Neural cell (in vitro differentiated cells): Measurements from ENCODE around the gene MAMDC2. TPM values are rescaled to one million over a fixed set of nuclear protein-coding genes. Genes with fewer than 3 reads are reported as not detected.

Experiments used
- H2AFZ ChIP-seq: fragments of 200-600, 300-800 bp; sonication (generic), shearing (Covaris generic); 2 replicates; pipeline ENCODE4 v1.6.0; 2014; ENCODE audit warnings: low read depth, mild to moderate bottlenecking, antibody characterized with exemption, low read length, moderate library complexity
- H3F3A ChIP-seq: fragments of 200-600 bp; shearing (Covaris generic); 2 replicates; pipeline ENCODE4 v1.6.1; 2016; ENCODE audit warnings: mild to moderate bottlenecking, moderate library complexity, mixed read lengths, antibody characterized with exemption, low read length; ENCODE audit not compliant: insufficient read depth, poor library complexity, severe bottlenecking
- H3K27ac ChIP-seq: fragments of 200-600, 300-800 bp; sonication (generic), shearing (Covaris generic); 2 replicates; pipeline ENCODE4 v1.5.1; 2014; ENCODE audit warnings: mild to moderate bottlenecking, low read length, moderate library complexity
- H3K27me3 ChIP-seq: fragments of 300-800, 200-600 bp; sonication (generic), shearing (Covaris generic); 2 replicates; pipeline ENCODE4 v1.6.0; 2014; ENCODE audit warnings: mild to moderate bottlenecking, low read depth, low read length, moderate library complexity; ENCODE audit not compliant: insufficient read depth
- H3K36me3 ChIP-seq: fragments of 300-800, 200-600 bp; sonication (generic), shearing (Covaris generic); 2 replicates; pipeline ENCODE4 v1.5.1; 2014; ENCODE audit warnings: mild to moderate bottlenecking, antibody characterized with exemption, low read length, moderate library complexity; ENCODE audit not compliant: insufficient read depth
- H3K4me2 ChIP-seq: fragments of 300-800, 200-600 bp; sonication (generic), shearing (Covaris generic); 2 replicates; pipeline ENCODE4 v1.6.0; 2014; ENCODE audit warnings: mild to moderate bottlenecking, low read length
- H3K4me3 ChIP-seq: fragments of 300-800, 200-600 bp; sonication (generic), shearing (Covaris generic); 2 replicates; pipeline ENCODE4 v1.5.1; 2014; ENCODE audit warnings: mild to moderate bottlenecking, low read length, moderate library complexity
- H3K79me2 ChIP-seq: fragments of 200-600 bp; shearing (Covaris generic); replicated peaks from 2 replicates; pipeline ENCODE4 v1.6.0; 2014; ENCODE audit warnings: mild to moderate bottlenecking, low read length, moderate library complexity; ENCODE audit not compliant: insufficient read depth
- H3K9ac ChIP-seq: fragments of 300-800, 200-600 bp; sonication (generic), shearing (Covaris generic); 2 replicates; pipeline ENCODE4 v1.6.1; 2016; ENCODE audit warnings: mild to moderate bottlenecking, low read length, mixed read lengths
- H3K9me2 ChIP-seq: fragments of 200-600 bp; shearing (Covaris generic); 2 replicates; pipeline ENCODE4 v1.6.1; 2016; ENCODE audit warnings: mild to moderate bottlenecking, low read length, mixed read lengths; ENCODE audit not compliant: insufficient read depth
- H3K9me3 ChIP-seq: fragments of 200-600, 300-800 bp; sonication (generic), shearing (Covaris generic); 2 replicates; pipeline ENCODE4 v1.6.1; 2016; ENCODE audit warnings: mild to moderate bottlenecking, mixed run types, low read length, moderate library complexity, mixed read lengths
- H4K20me1 ChIP-seq: fragments of 200-600 bp; shearing (Covaris generic); 2 replicates; pipeline ENCODE4 v1.6.1; 2016; ENCODE audit warnings: mild to moderate bottlenecking, mixed run types; ENCODE audit not compliant: insufficient read depth
- EP300 ChIP-seq: fragments of 450-650 bp; conservative IDR thresholded peaks from 2 replicates; pipeline ENCODE4 v1.6.1; 2014; ENCODE audit warnings: antibody characterized with exemption, mild to moderate bottlenecking, moderate library complexity; ENCODE audit not compliant: poor library complexity, severe bottlenecking
- EZH2 ChIP-seq: fragments of 200-600, 300-800 bp; shearing (Covaris generic), sonication (generic); IDR thresholded peaks from 2 replicates; pipeline ENCODE4 v1.6.1; 2014; ENCODE audit warnings: antibody characterized with exemption, low read length, borderline replicate concordance, mild to moderate bottlenecking; ENCODE audit not compliant: insufficient read depth, poor library complexity, severe bottlenecking
- MXI1 ChIP-seq: fragments of 450-650 bp; conservative IDR thresholded peaks from 2 replicates; pipeline ENCODE4 v1.6.1; 2014; ENCODE audit warnings: antibody characterized with exemption, mild to moderate bottlenecking; ENCODE audit not compliant: poor library complexity, severe bottlenecking
- POLR2AphosphoS5 ChIP-seq: IDR thresholded peaks from 2 replicates; pipeline ENCODE4 v1.6.1; 2012
- RAD21 ChIP-seq: fragments of 450-650 bp; conservative IDR thresholded peaks from 2 replicates; pipeline ENCODE4 v1.6.1; 2014; ENCODE audit warnings: antibody characterized with exemption, mild to moderate bottlenecking, moderate library complexity
- SMC3 ChIP-seq: fragments of 450-650 bp; conservative IDR thresholded peaks from 2 replicates; pipeline ENCODE4 v1.6.1; 2014; ENCODE audit warnings: antibody characterized with exemption, mild to moderate bottlenecking, moderate library complexity; ENCODE audit not compliant: poor library complexity
- TAF1 ChIP-seq: IDR thresholded peaks from 2 replicates; pipeline ENCODE4 v1.6.1; 2012; ENCODE audit warnings: low read depth
- polyA plus RNA-seq: library from polyadenylated mRNA; depleted of rRNA; stranded (reverse); fragments of >200 nt; gene quantifications from 2 replicates; pipeline ENCODE4 v1.2.3, GENCODE V29; 2014
- TF ChIP-seq, protein P1 (sequence below): fragments of 450-650 bp; IDR thresholded peaks from 2 replicates; pipeline ENCODE4 v1.5.1; 2014; ENCODE audit warnings: antibody characterized with exemption, mild to moderate bottlenecking, moderate library complexity; ENCODE audit not compliant: poor library complexity, severe bottlenecking
- TF ChIP-seq, protein P2 (sequence below): IDR thresholded peaks from 2 replicates; pipeline ENCODE4 v1.6.1; 2012; ENCODE audit warnings: borderline replicate concordance

MAMDC2 gene
- polyA plus RNA-seq, 1 donor from 2014 or later: 0.30 TPM

DNA sequence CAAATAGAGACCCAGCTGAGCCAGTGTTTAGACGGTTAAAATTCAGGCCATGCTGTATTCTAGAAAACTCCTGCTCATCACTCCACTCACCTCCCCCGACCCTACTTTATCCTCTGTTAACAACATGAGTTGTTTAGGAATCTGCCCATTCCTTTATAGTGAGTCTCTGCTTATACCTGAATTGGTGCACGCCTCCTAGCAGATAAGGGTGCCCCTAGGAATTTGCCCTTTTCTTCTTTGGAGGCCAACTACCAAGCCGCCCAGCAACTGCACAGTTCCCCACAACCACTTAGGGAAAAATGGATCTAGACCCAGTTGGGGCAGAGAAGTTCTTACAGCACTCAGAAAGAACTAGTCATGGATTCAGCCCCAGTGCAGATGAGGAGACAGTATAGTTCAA lies 102.3 kb downstream of the MAMDC2 start:
- Histone ChIP-seq H2AFZ (no peak overlapping the region), H3K4me3 (no peak overlapping the region)
- TF ChIP-seq SMC3 (no peak), EZH2 (no peak), EP300 (no peak), RAD21 (no peak), MXI1 (no peak), POLR2AphosphoS5 (no peak), TAF1 (no peak)
- TF ChIP-seq, protein P1, sequence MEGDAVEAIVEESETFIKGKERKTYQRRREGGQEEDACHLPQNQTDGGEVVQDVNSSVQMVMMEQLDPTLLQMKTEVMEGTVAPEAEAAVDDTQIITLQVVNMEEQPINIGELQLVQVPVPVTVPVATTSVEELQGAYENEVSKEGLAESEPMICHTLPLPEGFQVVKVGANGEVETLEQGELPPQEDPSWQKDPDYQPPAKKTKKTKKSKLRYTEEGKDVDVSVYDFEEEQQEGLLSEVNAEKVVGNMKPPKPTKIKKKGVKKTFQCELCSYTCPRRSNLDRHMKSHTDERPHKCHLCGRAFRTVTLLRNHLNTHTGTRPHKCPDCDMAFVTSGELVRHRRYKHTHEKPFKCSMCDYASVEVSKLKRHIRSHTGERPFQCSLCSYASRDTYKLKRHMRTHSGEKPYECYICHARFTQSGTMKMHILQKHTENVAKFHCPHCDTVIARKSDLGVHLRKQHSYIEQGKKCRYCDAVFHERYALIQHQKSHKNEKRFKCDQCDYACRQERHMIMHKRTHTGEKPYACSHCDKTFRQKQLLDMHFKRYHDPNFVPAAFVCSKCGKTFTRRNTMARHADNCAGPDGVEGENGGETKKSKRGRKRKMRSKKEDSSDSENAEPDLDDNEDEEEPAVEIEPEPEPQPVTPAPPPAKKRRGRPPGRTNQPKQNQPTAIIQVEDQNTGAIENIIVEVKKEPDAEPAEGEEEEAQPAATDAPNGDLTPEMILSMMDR: no peak
- TF ChIP-seq, protein P2, sequence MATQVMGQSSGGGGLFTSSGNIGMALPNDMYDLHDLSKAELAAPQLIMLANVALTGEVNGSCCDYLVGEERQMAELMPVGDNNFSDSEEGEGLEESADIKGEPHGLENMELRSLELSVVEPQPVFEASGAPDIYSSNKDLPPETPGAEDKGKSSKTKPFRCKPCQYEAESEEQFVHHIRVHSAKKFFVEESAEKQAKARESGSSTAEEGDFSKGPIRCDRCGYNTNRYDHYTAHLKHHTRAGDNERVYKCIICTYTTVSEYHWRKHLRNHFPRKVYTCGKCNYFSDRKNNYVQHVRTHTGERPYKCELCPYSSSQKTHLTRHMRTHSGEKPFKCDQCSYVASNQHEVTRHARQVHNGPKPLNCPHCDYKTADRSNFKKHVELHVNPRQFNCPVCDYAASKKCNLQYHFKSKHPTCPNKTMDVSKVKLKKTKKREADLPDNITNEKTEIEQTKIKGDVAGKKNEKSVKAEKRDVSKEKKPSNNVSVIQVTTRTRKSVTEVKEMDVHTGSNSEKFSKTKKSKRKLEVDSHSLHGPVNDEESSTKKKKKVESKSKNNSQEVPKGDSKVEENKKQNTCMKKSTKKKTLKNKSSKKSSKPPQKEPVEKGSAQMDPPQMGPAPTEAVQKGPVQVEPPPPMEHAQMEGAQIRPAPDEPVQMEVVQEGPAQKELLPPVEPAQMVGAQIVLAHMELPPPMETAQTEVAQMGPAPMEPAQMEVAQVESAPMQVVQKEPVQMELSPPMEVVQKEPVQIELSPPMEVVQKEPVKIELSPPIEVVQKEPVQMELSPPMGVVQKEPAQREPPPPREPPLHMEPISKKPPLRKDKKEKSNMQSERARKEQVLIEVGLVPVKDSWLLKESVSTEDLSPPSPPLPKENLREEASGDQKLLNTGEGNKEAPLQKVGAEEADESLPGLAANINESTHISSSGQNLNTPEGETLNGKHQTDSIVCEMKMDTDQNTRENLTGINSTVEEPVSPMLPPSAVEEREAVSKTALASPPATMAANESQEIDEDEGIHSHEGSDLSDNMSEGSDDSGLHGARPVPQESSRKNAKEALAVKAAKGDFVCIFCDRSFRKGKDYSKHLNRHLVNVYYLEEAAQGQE: no peak

DNA sequence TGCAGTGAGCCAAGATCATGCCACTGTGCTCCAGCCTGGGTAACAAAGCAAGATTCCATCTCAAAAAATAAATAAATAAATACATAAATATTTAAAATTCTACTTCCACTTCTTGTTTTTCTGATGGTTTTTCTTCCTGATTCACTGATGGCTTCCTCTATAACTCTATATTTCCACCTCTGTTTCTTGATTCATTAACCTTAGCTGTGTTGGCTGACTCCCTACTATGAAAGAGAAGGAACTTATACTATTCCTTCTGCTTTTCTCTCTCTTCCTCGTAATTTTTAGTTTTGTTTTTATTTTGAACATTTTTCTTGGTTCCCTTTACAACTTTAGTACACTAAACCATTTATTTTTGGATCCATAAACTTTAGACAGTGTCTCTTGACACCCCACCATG lies 103.5 kb downstream of the MAMDC2 start:
- H3K9ac ChIP-seq: no peak overlapping the region
- H3K4me2 ChIP-seq: no peak overlapping the region
- H4K20me1 ChIP-seq: no peaks in the 10 kb centered on the region
- no peak overlapping the region for H3K27ac ChIP-seq
- H2AFZ ChIP-seq: no peak overlapping the region
- H3K9me2 ChIP-seq: no peaks in the 10 kb centered on the region
- H3F3A ChIP-seq: no peaks in the 10 kb centered on the region
- H3K9me3 ChIP-seq: no peaks in the 10 kb centered on the region
- TF ChIP-seq, protein P1: no peak
- TF ChIP-seq, protein P2: no peak
- no peak for TF ChIP-seq TAF1
- TF ChIP-seq EZH2: no peak
- no peak for TF ChIP-seq EP300
- no peak for TF ChIP-seq MXI1
- no peak for TF ChIP-seq POLR2AphosphoS5
- TF ChIP-seq SMC3: no peak
- TF ChIP-seq RAD21: no peak
- no peaks in the 10 kb centered on the region for H3K79me2 ChIP-seq
- H3K4me3 ChIP-seq: no peak overlapping the region
- no peaks in the 10 kb centered on the region for H3K36me3 ChIP-seq
- H3K27me3 ChIP-seq: no peaks in the 10 kb centered on the region

More for the DNA sequence above, 102.3 kb downstream of the MAMDC2 start:
- no peaks in the 10 kb centered on the region for H3K9me2 ChIP-seq
- H3K4me2 ChIP-seq: no peak overlapping the region
- no peak overlapping the region for H3K27ac ChIP-seq
- H3K9ac ChIP-seq: no peak overlapping the region
- no peaks in the 10 kb centered on the region for H3K9me3 ChIP-seq
- H3K36me3 ChIP-seq: no peaks in the 10 kb centered on the region
- no peaks in the 10 kb centered on the region for H3F3A ChIP-seq
- H3K79me2 ChIP-seq: no peaks in the 10 kb centered on the region
- H3K27me3 ChIP-seq: no peaks in the 10 kb centered on the region
- no peaks in the 10 kb centered on the region for H4K20me1 ChIP-seq
